IMR-90 (cell line): ENCODE measurements around the gene HNRNPM. TPM values are rescaled to one million over a fixed set of nuclear protein-coding genes. Genes with fewer than 3 reads are reported as not detected.

Experiments
- ATAC-seq: fragments of 200-7000 bp; cut with Tn5 transposase; 2 replicates; pipeline ENCODE4 v1.9.1; 2020; ENCODE audit warnings: low read depth, mild to moderate bottlenecking, moderate library complexity
- BruUV-seq: library from RNA; stranded (reverse); fragments of 400-500 nt; replicated peaks from 2 replicates; lab custom pipeline; 2021; lab: Mats Ljungman, UMichigan
- CTCF ChIA-PET: fragments of 300-600 bp; formaldehyde crosslinking; extraction: SDS; loops from one replicate; lab custom pipeline; 2021; ENCODE audit warnings: antibody characterized with exemption; lab: Yijun Ruan, JAX
- POLR2A ChIA-PET: fragments of 300-600 bp; sonication (Branson Sonifier 250); formaldehyde crosslinking; loops from one replicate; lab custom pipeline; 2022; ENCODE audit warnings: antibody characterized with exemption; ENCODE audit not compliant: unreplicated experiment; lab: Charles Lee
- DNase-seq: peaks from one replicate; pipeline ENCODE4 v3.0.0; 2013
- H2AFZ ChIP-seq: replicated peaks from 2 replicates; pipeline ENCODE3; 2013; ENCODE audit warnings: low read length, mild to moderate bottlenecking; ENCODE audit not compliant: poor library complexity
- H2AK5ac ChIP-seq: 2 replicates; pipeline ENCODE4 v1.6.1; 2013; ENCODE audit warnings: low read depth, low read length, inconsistent platforms
- H2AK9ac ChIP-seq: replicated peaks from 2 replicates; pipeline ENCODE3; 2013; ENCODE audit warnings: mild to moderate bottlenecking, low read depth, low read length, moderate library complexity; ENCODE audit not compliant: poor library complexity
- H2BK120ac ChIP-seq: 2 replicates; pipeline ENCODE4 v1.6.1; 2013; ENCODE audit warnings: low read depth, low read length, inconsistent platforms
- H2BK15ac ChIP-seq: 3 replicates; pipeline ENCODE4 v1.6.1; 2013; ENCODE audit warnings: low read depth, low read length, inconsistent platforms
- H2BK20ac ChIP-seq: 2 replicates; pipeline ENCODE4 v1.6.1; 2013; ENCODE audit warnings: low read depth, mild to moderate bottlenecking, inconsistent platforms, low read length, moderate library complexity
- H2BK5ac ChIP-seq: 2 replicates; pipeline ENCODE4 v1.6.1; 2013; ENCODE audit warnings: mild to moderate bottlenecking, low read depth, low read length, inconsistent platforms; ENCODE audit not compliant: poor library complexity, severe bottlenecking
- H3K14ac ChIP-seq: replicated peaks from 2 replicates; pipeline ENCODE4 v1.6.1; 2013; ENCODE audit warnings: low read depth, low read length, inconsistent platforms
- H3K18ac ChIP-seq: 2 replicates; pipeline ENCODE4 v1.6.1; 2013; ENCODE audit warnings: low read depth, low read length, control low read depth
- H3K23ac ChIP-seq: 2 replicates; pipeline ENCODE4 v1.6.1; 2013; ENCODE audit warnings: low read depth, low read length, inconsistent platforms
- H3K27ac ChIP-seq: 2 replicates; pipeline ENCODE4 v1.5.1; 2013; ENCODE audit warnings: mild to moderate bottlenecking, control low read depth, low read length; ENCODE audit not compliant: insufficient read depth
- H3K27me3 ChIP-seq: 2 replicates; pipeline ENCODE4 v1.6.1; 2013; ENCODE audit warnings: low read length; ENCODE audit not compliant: control insufficient read depth, insufficient read depth
- H3K36me3 ChIP-seq: 2 replicates; pipeline ENCODE4 v1.6.1; 2013; ENCODE audit warnings: low read length, mixed read lengths; ENCODE audit not compliant: control insufficient read depth, insufficient read depth
- H3K4ac ChIP-seq: 2 replicates; pipeline ENCODE4 v1.6.1; 2013; ENCODE audit warnings: low read depth, low read length, inconsistent platforms
- H3K4me1 ChIP-seq: 2 replicates; pipeline ENCODE4 v1.6.1; 2013; ENCODE audit warnings: low read length, mixed read lengths; ENCODE audit not compliant: control insufficient read depth, insufficient read depth
- H3K4me2 ChIP-seq: 2 replicates; pipeline ENCODE4 v1.6.1; 2013; ENCODE audit warnings: low read depth, mild to moderate bottlenecking, control low read depth, low read length, moderate library complexity
- H3K4me3 ChIP-seq: 2 replicates; pipeline ENCODE4 v1.5.1; 2013; ENCODE audit warnings: low read depth, mild to moderate bottlenecking, control low read depth, low read length, moderate library complexity; ENCODE audit not compliant: insufficient read depth
- H3K56ac ChIP-seq: 2 replicates; pipeline ENCODE4 v1.6.1; 2013; ENCODE audit warnings: low read length, inconsistent platforms; ENCODE audit not compliant: insufficient read depth; ENCODE audit errors: extremely low read depth
- H3K79me1 ChIP-seq, 2 experiments: 2 replicates each; pipeline ENCODE4 v1.6.1; 2013; ENCODE audit warnings: low read length in 2 of 2, inconsistent platforms in 1 of 2, low read depth in 1 of 2
- H3K9ac ChIP-seq: 2 replicates; pipeline ENCODE4 v1.6.1; 2013; ENCODE audit warnings: low read depth, low read length, control low read depth
- H3K9me1 ChIP-seq: 2 replicates; pipeline ENCODE4 v1.6.1; 2013; ENCODE audit warnings: low read length, inconsistent platforms; ENCODE audit not compliant: insufficient read depth
- H3K9me3 ChIP-seq: 2 replicates; pipeline ENCODE4 v1.6.1; 2013; ENCODE audit warnings: low read length; ENCODE audit not compliant: control insufficient read depth, insufficient read depth
- H4K20me1 ChIP-seq: 2 replicates; pipeline ENCODE4 v1.6.1; 2013; ENCODE audit warnings: low read length, inconsistent platforms; ENCODE audit not compliant: insufficient read depth
- H4K5ac ChIP-seq: 2 replicates; pipeline ENCODE4 v1.6.1; 2013; ENCODE audit warnings: mild to moderate bottlenecking, low read depth, low read length, control low read depth
- H4K8ac ChIP-seq, 2 experiments: 2 replicates each; pipeline ENCODE4 v1.6.1; 2013; ENCODE audit warnings: low read depth in 2 of 2, low read length in 2 of 2, control low read depth in 1 of 2, inconsistent platforms in 1 of 2
- H4K91ac ChIP-seq: 2 replicates; pipeline ENCODE4 v1.6.1; 2013; ENCODE audit warnings: low read depth, low read length, inconsistent platforms; ENCODE audit not compliant: insufficient read depth
- BHLHE40 ChIP-seq: fragments of 150-350 bp; IDR thresholded peaks from 2 replicates; pipeline ENCODE4 v1.6.1; 2016; ENCODE audit warnings: mild to moderate bottlenecking, low read depth, low read length
- CEBPB ChIP-seq: IDR thresholded peaks from 2 replicates; pipeline ENCODE4 v1.6.1; 2012; ENCODE audit warnings: low read depth, low read length, improper control_type of control experiment
- CHD1 ChIP-seq: IDR thresholded peaks from 2 replicates; pipeline ENCODE4 v1.6.1; 2012; ENCODE audit warnings: low read depth, low read length, improper control_type of control experiment
- CTCF ChIP-seq: conservative IDR thresholded peaks from 2 replicates; pipeline ENCODE4 v1.5.1; 2012; ENCODE audit warnings: mild to moderate bottlenecking, low read depth, low read length, improper control_type of control experiment
- MAFK ChIP-seq: IDR thresholded peaks from 2 replicates; pipeline ENCODE4 v1.6.1; 2012; ENCODE audit warnings: low read depth, low read length, improper control_type of control experiment
- MXI1 ChIP-seq: IDR thresholded peaks from 2 replicates; pipeline ENCODE4 v1.6.1; 2012; ENCODE audit warnings: low read depth, mild to moderate bottlenecking, low read length, moderate library complexity, borderline replicate concordance
- NFE2L2 ChIP-seq: fragments of 150-350 bp; IDR thresholded peaks from 2 replicates; pipeline ENCODE4 v1.6.1; 2016; ENCODE audit warnings: low read depth, mild to moderate bottlenecking, low read length
- POLR2A ChIP-seq: IDR thresholded peaks from 2 replicates; pipeline ENCODE4 v1.6.1; 2012; ENCODE audit warnings: mild to moderate bottlenecking, low read depth, low read length
- RAD21 ChIP-seq: IDR thresholded peaks from 2 replicates; pipeline ENCODE4 v1.6.1; 2012; ENCODE audit warnings: low read length, improper control_type of control experiment
- RFX5 ChIP-seq: IDR thresholded peaks from 2 replicates; pipeline ENCODE4 v1.8.0; 2012; ENCODE audit warnings: low read depth, mild to moderate bottlenecking, low read length, moderate library complexity
- SMC3 ChIP-seq: fragments of 150-350 bp; IDR thresholded peaks from 2 replicates; pipeline ENCODE4 v1.6.1; 2016; ENCODE audit warnings: low read depth, mild to moderate bottlenecking, antibody characterized with exemption, low read length, moderate library complexity
- USF2 ChIP-seq: fragments of 150-350 bp; IDR thresholded peaks from 2 replicates; pipeline ENCODE4 v1.6.1; 2017; ENCODE audit warnings: mild to moderate bottlenecking, antibody characterized with exemption, low read length, low read depth
- WGBS, 2 experiments: methylation state at CpG; one replicate each; pipeline versions ENCODE4 v1.1.5 to v1.1.7; 2013; ENCODE audit warnings: missing lambda C conversion rate in 2 of 2; ENCODE audit not compliant: insufficient read length in 1 of 2; ENCODE audit errors: extremely low coverage in 2 of 2; 5-methylcytosine and 5-hydroxymethylcytosine counted together
- dilution Hi-C: fragments of 300-500 bp; cut with HindIII; formaldehyde crosslinking; loops from one replicate; pipeline ENCODE4 v1.14.3; 2018; ENCODE audit warnings: low sequenced_read_pairs; ENCODE audit not compliant: unreplicated experiment
- in situ Hi-C: fragments of 300-500 bp; cut with MboI; formaldehyde crosslinking; loops from 3 replicates; pipeline ENCODE4 v1.14.3; 2019; ENCODE audit warnings: low sequenced_read_pairs, inconsistent platforms, mixed read lengths
- intact Hi-C: fragments of 100-400 bp; cut with micrococcal nuclease; formaldehyde crosslinking; loops from 2 replicates; pipeline ENCODE4 v1.10.0; 2022
- polyA plus RNA-seq, 3 experiments: library from polyadenylated mRNA; depleted of rRNA; stranded (reverse); fragments of >200 nt; gene quantifications; 2 replicates each; pipeline ENCODE4 v1.2.3, GENCODE V29; 2012; ENCODE audit warnings: low replicate concordance in 1 of 3
- total RNA-seq: library from RNA; depleted of rRNA; stranded (reverse); fragments of >200 nt; gene quantifications from 2 replicates; pipeline ENCODE4 v1.2.3, GENCODE V29; 2012
- TF ChIP-seq, protein P1 (sequence below): fragments of 150-350 bp; IDR thresholded peaks from 2 replicates; pipeline ENCODE4 v1.6.1; 2016; ENCODE audit warnings: low read depth, mild to moderate bottlenecking, low read length, moderate library complexity, borderline replicate concordance

Gene HNRNPM
- total and polyA plus RNA-seq, 2 of the 4 experiments (the other 2 are of a cell fraction) = 75.6 to 197 TPM

DNA sequence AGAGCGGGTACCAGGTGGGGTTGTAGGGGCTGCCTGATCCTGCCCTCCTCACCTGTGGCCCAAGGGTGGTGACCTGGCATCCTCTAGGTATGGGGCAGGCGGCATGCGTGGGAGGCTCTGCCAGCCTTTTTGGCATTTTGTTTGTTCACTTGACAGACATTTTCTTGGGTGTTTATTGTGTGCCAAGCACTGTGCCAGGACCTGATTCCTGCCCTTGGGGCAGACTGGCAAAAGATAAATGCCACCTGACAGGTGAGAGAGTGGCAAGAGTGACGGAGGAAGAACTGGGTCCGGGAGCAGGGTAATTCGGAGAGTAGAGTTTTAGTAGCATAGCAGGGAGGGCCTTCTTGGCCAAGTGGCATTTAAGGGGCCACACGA, 48.6 kb upstream of the HNRNPM start:
- no TSS peak for BruUV-seq
- Histone ChIP-seq H2BK120ac (no peak overlapping the region), H3K27ac (no peak overlapping the region), H3K36me3 (peaks cover 10% of the 10 kb centered on the region; the same call in 1 of the 2 replicates), H4K5ac (no peak overlapping the region), H3K4me2 (no peak overlapping the region), H3K56ac (no peak overlapping the region), H2BK15ac (no peak overlapping the region), H3K4me3 (no peak overlapping the region), H2AK9ac (no peak overlapping the region), H3K4me1 (peaks cover 16% of the 10 kb centered on the region), H2AK5ac (no peak overlapping the region), H3K4ac (no peak overlapping the region), H2BK5ac (no peak overlapping the region), H4K8ac (no peak overlapping the region; a peak in 1 of 4 replicates), H3K14ac (no peak overlapping the region), H3K9me1 (peaks cover 31% of the 10 kb centered on the region), H4K91ac (peak overlapping the region; percentile 22; the same call in 1 of the 2 replicates), H3K79me1 (peaks cover 45 to 84% of the 10 kb centered on the region in 2 experiments), H3K27me3 (no peaks in the 10 kb centered on the region), H3K9me3 (no peaks in the 10 kb centered on the region), H2BK20ac (no peak overlapping the region), H2AFZ (no peak overlapping the region), H4K20me1 (peaks cover 84% of the 10 kb centered on the region), H3K23ac (no peak overlapping the region), H3K18ac (no peak overlapping the region), H3K9ac (no peak overlapping the region)
- POLR2A ChIA-PET = no interaction called here
- 94% methylated on average over 5 of the region's 7 CpGs; no CpG with 5 or more reads in 1 of the 2 experiments for WGBS, 2 experiments
- no peak for DNase-seq
- no peak for ATAC-seq
- intact Hi-C loops = loop anchor here (1.0 kb wide), 1 partner anchor 42 kb away; no protein-coding TSS in a partner anchor
- CTCF ChIA-PET = interaction anchor here (0.6 kb wide), 1 partner anchor 275 kb away, joined by 4 read pairs; no protein-coding TSS in a partner anchor
- in situ Hi-C loops = loop anchor here (5.0 kb wide), 1 partner anchor 39 kb away; no protein-coding TSS in a partner anchor
- dilution Hi-C loops = no loop called here
- TF ChIP-seq CTCF (no peak), MAFK (no peak), RAD21 (no peak), POLR2A (no peak), MXI1 (no peak), CHD1 (no peak), BHLHE40 (no peak), SMC3 (no peak), CEBPB (no peak), USF2 (no peak), RFX5 (no peak), NFE2L2 (no peak)
- TF ChIP-seq, protein P1, sequence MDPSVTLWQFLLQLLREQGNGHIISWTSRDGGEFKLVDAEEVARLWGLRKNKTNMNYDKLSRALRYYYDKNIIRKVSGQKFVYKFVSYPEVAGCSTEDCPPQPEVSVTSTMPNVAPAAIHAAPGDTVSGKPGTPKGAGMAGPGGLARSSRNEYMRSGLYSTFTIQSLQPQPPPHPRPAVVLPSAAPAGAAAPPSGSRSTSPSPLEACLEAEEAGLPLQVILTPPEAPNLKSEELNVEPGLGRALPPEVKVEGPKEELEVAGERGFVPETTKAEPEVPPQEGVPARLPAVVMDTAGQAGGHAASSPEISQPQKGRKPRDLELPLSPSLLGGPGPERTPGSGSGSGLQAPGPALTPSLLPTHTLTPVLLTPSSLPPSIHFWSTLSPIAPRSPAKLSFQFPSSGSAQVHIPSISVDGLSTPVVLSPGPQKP = no peak
